ENCODE data around the gene ODC1. TPM values are rescaled to one million over a fixed set of nuclear protein-coding genes. Genes with fewer than 3 reads are reported as not detected.

ODC1 gene
- total RNA-seq, 1 experiment from 2014 or later = 231 TPM

DNA sequence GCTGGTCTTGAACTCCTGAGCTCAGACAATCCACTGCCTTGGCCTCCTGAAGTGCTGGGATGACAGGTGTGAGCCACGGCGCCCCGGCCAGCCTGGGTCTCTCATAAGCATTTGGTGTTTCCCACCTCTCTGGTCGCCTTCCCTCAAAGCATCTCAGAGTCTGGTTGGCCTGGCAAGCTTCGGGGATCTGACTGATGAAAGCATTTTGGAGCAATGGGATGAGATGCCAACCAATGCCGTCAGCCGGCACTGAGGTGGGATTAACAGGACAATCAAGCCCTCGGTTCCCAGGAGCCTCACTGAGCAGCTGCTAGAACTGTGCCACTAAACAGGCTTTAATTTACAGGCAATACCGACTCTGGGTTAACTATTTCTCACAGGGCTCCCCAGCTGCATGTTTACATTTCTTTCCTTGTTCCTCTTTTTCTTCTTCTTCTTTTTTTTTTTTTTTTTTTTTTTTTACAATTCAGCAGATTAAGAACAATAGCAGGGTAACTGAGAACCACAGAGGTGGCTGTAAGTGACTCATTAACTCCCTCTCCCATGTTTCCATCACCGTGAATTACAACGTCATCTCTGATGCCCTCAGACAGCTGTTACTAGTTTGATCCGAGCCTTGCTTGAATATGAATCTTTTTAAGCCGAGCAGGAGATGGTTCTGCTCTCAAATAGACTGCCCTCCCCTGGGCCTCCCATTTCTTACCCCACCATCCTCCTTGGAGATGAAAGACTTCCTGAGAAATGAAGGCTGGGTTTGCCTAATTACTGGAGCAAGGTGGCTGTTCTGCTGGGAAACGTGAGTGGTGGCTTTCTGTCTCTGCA, 37.9 kb downstream of the ODC1 start:
- no peak for DNase-seq (ENCODE audit: low read depth, low spot score)
- intact Hi-C loops (cut with micrococcal nuclease) = no loop called here
- Histone ChIP-seq H3K4me3 (replicated peaks in 1 of 2; ENCODE audit: low read depth in 1 of 2, low read length in 2 of 2) (no peak overlapping the region), H3K9me2 (ENCODE audit: insufficient read depth) (no peaks in the 10 kb centered on the region), H3K36me3 (ENCODE audit: control insufficient read depth in 1 of 2, insufficient read depth in 2 of 2, low read length in 2 of 2) (peaks cover 0 to 9% of the 10 kb centered on the region in 2 experiments; a peak in 1 of 4 replicates), H3K27ac (ENCODE audit: low read depth, low read length) (no peak overlapping the region), H2AFZ (ENCODE audit: low read depth, low read length, poor library complexity, severe bottlenecking) (no peak overlapping the region), H3K79me2 (ENCODE audit: insufficient read depth, low read length) (peaks cover 11% of the 10 kb centered on the region; the same call in 1 of the 2 replicates), H4K20me1 (ENCODE audit: insufficient read depth) (no peaks in the 10 kb centered on the region), H3K4me2 (ENCODE audit: low read length) (no peak overlapping the region), H3K9me3 (ENCODE audit: control insufficient read depth in 1 of 2, insufficient read depth in 1 of 2, low read depth in 1 of 2, low read length in 2 of 2) (no peaks in the 10 kb centered on the region), H3K4me1 (ENCODE audit: control insufficient read depth in 1 of 2, insufficient read depth in 2 of 2, low read length in 2 of 2) (peaks cover 51 to 72% of the 10 kb centered on the region in 2 experiments), H3K9ac (ENCODE audit: low read length) (no peak overlapping the region), H3K27me3 (ENCODE audit: insufficient read depth, low read length) (no peaks in the 10 kb centered on the region)
- ATAC-seq = no peak
- TF ChIP-seq ATF3 (IDR thresholded peaks at IDR 0.05) (no peak), EGR1 (IDR thresholded peaks at IDR 0.05; ENCODE audit: low read depth) (no peak), ELF1 (IDR thresholded peaks at IDR 0.05; ENCODE audit: borderline replicate concordance, low read depth) (no peak), ZFX (IDR thresholded peaks at IDR 0.05) (no peak), SIN3A (IDR thresholded peaks at IDR 0.05; ENCODE audit: low read depth) (no peak), POLR2AphosphoS5 (IDR thresholded peaks at IDR 0.05; ENCODE audit: low read depth, low read length) (no peak), EZH2phosphoT487 (IDR thresholded peaks at IDR 0.05; ENCODE audit: borderline replicate concordance) (no peak), MAX (IDR thresholded peaks at IDR 0.05) (no peak), JUND (IDR thresholded peaks at IDR 0.05) (no peak), SRF (IDR thresholded peaks at IDR 0.05; ENCODE audit: low read depth) (no peak), SP1 (IDR thresholded peaks at IDR 0.05; ENCODE audit: low read depth) (no peak), TCF7L2 (IDR thresholded peaks at IDR 0.05; ENCODE audit: borderline replicate concordance, extremely low read depth, insufficient read depth, insufficient read length) (no peak), CBX3 (IDR thresholded peaks at IDR 0.05; ENCODE audit: low read depth) (no peak), ZBTB33 (IDR thresholded peaks at IDR 0.05; ENCODE audit: extremely low read depth, insufficient replicate concordance, low read length) (no peak), YY1 (IDR thresholded peaks at IDR 0.05; ENCODE audit: extremely low read depth, insufficient replicate concordance, low read depth, low read length) (no peak), CEBPB (IDR thresholded peaks at IDR 0.05; ENCODE audit: low read depth) (no peak), FOSL1 (IDR thresholded peaks at IDR 0.05; ENCODE audit: low read depth) (no peak)
- TF ChIP-seq, protein P1, sequence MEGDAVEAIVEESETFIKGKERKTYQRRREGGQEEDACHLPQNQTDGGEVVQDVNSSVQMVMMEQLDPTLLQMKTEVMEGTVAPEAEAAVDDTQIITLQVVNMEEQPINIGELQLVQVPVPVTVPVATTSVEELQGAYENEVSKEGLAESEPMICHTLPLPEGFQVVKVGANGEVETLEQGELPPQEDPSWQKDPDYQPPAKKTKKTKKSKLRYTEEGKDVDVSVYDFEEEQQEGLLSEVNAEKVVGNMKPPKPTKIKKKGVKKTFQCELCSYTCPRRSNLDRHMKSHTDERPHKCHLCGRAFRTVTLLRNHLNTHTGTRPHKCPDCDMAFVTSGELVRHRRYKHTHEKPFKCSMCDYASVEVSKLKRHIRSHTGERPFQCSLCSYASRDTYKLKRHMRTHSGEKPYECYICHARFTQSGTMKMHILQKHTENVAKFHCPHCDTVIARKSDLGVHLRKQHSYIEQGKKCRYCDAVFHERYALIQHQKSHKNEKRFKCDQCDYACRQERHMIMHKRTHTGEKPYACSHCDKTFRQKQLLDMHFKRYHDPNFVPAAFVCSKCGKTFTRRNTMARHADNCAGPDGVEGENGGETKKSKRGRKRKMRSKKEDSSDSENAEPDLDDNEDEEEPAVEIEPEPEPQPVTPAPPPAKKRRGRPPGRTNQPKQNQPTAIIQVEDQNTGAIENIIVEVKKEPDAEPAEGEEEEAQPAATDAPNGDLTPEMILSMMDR (IDR thresholded peaks at IDR 0.05 in 2 of 3, conservative IDR thresholded peaks at IDR 0.05 in 1 of 3; ENCODE audit: borderline replicate concordance in 1 of 3, insufficient read depth in 1 of 3, low read depth in 2 of 3, low read length in 2 of 3) = no peak
- TF ChIP-seq, protein P2, sequence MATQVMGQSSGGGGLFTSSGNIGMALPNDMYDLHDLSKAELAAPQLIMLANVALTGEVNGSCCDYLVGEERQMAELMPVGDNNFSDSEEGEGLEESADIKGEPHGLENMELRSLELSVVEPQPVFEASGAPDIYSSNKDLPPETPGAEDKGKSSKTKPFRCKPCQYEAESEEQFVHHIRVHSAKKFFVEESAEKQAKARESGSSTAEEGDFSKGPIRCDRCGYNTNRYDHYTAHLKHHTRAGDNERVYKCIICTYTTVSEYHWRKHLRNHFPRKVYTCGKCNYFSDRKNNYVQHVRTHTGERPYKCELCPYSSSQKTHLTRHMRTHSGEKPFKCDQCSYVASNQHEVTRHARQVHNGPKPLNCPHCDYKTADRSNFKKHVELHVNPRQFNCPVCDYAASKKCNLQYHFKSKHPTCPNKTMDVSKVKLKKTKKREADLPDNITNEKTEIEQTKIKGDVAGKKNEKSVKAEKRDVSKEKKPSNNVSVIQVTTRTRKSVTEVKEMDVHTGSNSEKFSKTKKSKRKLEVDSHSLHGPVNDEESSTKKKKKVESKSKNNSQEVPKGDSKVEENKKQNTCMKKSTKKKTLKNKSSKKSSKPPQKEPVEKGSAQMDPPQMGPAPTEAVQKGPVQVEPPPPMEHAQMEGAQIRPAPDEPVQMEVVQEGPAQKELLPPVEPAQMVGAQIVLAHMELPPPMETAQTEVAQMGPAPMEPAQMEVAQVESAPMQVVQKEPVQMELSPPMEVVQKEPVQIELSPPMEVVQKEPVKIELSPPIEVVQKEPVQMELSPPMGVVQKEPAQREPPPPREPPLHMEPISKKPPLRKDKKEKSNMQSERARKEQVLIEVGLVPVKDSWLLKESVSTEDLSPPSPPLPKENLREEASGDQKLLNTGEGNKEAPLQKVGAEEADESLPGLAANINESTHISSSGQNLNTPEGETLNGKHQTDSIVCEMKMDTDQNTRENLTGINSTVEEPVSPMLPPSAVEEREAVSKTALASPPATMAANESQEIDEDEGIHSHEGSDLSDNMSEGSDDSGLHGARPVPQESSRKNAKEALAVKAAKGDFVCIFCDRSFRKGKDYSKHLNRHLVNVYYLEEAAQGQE (IDR thresholded peaks at IDR 0.05; ENCODE audit: low read depth) = no peak
- BruUV-seq (replicated peaks) = no TSS peak
- ChIA-PET CTCF (interaction anchor here (1.7 to 3.2 kb wide), 9 partner anchors 23 to 353 kb away, joined by 5 to 32 read pairs (median 17); partner anchors contain the start of gene HPCAL1), POLR2A (interaction anchor here (0.7 kb wide), 1 partner anchor 132 kb away, joined by 3 read pairs; no protein-coding TSS in a partner anchor), RAD21 (ENCODE audit: low non-redundant PET in 1 of 2, low total read pairs in 2 of 2, uncharacterized antibody in 2 of 2, unreplicated experiment in 2 of 2) (interaction anchor here (1.0 to 1.4 kb wide), 3 partner anchors 22 to 285 kb away, joined by 3 to 7 read pairs (median 4); no protein-coding TSS in a partner anchor)
